ENCODE measurements around the gene RADX.

RADX gene

DNA sequence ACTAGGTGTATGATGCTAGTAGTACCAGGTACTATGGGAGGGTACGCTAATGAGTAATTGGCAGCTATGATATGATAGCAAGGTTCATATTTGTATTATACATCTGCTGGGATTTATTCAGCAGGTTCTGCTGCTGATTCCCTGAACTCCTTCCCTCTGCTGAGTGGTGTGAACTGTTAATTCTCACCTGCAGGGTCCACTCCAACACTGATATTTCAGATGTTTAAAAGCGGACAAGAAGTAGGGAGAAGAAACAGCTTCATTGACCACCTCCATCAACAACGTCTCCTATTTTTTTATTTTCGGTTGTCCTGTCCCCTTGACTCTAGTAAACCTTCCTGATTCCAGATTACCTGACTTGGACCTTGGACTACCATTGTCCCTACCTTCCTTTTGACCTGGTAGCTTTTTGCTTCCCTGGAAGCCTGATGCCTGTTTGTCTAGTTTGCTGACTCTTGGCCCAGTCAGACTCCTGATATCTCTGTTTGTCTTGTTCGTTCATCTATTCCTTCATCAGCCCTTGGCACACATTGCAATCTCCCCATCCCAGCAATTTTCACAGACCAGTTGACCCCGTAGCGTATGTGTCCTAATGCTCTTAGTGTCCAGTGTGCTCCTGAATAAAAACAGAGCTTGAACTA, 80.8 kb downstream of the RADX start:
- DNase-seq, result no peak

DNA sequence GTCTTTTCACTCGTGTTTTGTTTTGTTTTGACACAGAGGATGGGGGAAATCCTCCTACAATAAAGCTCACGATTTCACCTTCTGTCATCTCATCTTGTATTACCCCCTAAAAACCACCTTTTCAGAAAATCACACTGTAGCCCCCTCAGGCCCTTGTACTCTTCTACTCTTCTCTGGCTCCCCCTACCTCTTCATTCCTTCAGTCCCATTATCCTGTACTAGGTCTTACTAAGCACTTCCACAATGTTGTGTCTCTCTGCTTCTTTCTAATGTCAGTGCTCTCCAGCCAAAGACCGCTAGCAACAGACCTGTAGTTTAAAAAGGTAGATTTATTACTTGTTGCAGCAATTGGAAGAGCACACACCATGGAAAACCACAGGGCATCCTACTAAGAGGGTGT, 84.7 kb downstream of the RADX start:
- DNase-seq, result no peak

DNA sequence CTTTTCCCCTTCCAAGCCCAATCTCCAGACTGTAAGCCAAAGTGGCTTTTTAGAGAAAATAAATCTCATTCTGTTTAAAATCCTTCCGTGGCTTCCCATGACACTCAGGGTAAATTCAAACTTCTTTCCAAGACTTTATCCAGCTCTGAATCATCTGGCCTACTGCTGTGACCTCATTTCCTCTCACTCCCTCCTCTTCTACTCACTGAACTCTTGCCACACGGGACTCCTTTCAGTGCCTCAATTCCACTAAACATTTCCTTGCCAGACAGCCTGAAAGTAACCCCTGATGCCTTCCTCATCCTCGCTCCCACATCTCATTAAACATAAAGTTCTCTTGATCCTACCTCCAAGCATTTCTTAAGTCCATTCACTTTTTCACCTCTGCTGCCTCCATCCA, 86.9 kb downstream of the RADX start:
- no peak for DNase-seq

DNA sequence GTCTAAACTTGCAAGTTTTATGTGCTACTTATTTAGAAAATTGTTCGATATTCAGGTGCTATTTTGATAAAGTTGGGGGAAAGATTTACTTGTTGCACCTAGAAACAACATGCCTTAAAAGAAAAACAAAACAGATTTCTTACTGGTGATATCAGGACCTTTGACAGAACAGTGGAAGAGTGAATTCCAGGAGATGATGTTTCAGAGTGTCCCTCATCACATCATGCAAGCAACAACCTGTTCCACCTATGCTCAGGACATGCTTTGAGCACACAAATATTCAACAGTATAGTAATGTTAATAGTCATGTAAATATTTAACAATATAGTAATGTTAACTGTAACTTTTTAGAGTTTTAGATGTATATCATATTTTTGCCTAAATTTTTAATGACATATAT, 90.9 kb downstream of the RADX start:
- no peak for DNase-seq

DNA sequence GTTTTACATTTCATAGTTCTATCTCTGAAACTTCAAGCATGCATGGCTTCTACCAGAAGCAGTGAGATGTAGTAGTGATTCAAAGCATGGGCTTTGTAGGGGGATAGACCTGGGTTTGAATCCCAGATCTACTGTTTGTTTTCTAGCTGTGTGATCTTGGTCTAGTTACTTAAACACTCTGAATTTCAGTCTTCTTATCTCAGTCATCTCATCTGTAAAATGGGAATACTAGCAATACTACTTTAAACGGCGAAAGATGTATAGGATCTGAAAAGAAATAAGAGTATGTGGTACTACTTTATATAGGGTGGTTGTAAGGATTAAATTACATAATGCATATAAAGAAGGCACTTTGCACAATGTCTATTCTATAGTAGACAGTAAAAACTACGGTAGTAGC, 94.7 kb downstream of the RADX start:
- no peak for DNase-seq

DNA sequence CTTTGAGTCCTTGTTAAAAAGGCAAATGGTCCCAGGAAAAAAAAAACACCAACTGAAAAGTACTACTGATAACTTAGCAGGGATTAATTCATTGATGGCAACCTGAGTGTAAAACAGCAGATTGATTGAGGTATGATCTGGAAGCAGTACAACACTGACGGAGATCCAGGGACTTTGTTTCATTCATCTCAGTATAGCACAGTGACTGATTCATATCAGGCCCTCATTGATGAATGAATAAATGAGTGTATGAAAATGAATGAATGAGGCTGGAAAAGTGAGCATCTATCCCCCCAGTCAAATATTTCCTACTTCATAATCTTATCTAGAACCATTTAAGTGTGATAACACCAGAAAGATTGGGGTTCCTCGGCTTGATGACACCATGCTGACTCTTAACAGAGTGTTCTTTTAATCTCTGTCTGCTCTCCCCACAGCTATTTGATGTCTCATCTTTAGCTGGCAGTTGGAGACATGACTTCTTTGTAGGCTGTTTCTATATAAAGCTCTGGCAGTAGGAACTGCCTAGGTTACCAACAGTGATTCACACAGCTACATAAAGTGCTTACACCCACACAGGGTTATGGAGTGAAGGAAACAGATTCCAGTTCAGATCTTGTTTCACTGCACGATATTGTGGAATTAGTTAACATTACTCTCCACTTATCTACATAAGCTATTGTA, 96.1 kb downstream of the RADX start:
- no peak for DNase-seq

DNA sequence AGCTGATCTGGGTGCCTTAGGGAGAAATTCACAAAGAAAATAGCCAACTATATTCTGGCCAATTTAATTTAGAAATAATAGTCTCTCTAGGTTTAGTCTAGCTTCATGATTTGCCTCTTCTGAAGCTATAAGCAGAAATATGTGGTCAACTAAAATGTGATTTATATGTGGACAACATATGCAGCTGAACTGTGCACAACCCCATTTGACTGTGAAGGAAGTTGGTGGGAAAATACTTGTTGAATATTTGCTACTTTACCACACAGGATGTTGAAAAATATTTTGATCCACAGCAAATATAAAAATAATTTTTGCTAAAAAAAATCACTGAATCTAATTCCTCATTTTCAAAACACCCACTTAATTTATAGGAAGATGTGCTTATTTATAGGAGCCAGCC, 99.0 kb downstream of the RADX start:
- no peak for DNase-seq

DNA sequence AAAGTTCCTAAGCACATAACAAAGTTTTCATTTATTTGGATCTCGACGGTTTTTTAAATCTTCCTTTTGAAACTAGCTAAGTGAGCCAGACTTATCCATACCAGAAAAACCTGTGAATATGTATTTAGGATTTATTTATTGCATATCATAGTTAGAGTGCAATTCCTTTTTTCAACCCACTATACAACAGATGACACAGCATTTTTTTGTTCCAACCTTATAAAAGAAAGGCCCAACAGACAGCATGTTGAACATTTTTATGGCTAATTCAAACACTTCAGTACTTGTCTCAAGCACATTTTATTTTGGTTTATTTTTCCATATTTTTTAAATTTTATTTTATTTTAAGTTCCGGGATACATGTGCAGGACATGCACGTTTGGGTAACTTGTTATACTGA, 99.6 kb downstream of the RADX start:
- DNase-seq, result no peak

DNA sequence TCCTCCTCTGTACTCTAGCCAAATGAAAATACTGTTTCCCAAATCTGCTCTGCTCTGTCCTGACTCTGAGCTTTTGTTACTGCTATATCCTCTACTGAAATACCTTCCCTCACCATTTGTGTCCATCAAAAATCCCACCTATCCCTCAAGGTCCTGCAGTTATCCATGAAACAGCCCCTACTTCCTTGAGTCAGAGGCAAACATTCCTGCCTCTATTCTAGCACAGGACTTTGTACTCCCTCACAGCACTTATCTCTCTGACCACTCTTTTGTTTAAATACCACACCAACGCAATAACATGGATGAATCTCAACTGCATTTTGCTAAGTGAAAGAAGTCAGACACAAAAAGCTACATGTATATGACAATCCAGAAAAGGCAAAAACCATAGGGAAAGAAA, 104.2 kb downstream of the RADX start:
- no peak for DNase-seq

DNA sequence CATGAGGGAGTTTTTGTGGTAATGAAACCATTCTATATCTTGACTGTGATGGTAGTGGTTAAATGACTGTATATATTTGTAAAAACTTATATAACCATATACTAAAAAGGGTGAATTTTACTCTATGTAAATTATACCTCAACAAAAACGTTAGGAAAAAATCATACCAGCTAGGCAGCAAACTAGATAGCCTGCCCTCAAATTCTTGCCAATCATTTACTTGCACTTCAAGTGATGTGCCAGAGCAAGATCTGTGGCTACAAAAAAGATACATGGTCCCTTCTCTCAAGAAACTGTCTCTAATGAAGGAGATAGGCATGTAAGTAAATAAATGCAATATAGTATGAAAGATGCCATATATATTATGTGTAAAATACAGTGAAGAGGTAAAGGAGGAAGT, 104.7 kb downstream of the RADX start:
- no peak for DNase-seq

DNA sequence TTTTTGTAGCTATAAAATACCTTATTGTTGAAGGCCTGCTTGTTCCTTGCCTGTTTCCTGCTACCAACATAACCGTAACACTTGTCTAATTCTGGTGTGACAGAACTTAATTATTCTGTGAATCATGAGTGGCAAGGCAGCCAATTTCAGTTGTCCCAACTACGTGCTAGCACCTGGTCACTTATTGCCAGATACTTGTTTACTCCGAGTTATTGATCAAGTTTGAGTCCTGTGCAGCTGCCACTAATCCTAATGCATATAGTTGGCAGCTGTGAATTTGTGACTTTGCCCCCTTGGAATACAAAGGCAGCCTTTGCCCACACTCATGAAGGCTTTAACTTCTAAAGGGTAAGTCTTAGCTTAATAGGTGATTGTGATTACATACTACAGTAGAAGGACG, 106.9 kb downstream of the RADX start:
- no peak for DNase-seq

DNA sequence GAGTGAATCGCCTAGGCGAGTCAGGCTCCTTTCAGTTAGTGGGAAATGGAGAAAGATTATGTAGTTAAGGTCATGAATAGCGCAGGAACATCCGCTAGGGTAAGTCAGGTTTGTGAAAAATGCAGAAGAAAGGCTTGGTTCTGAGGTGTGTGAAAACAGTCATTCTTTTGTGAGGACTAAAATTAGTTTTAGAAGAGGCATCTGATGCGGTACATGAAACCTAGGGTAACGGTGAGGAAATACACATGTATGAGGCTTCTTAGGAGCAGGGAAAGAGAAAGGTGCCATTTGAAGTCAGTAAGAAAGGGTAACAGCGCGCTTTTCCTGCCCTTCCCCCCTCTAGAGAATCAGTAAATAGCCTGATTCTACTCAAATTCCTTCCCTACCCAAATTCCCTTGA, 114.2 kb downstream of the RADX start:
- DNase-seq, result no peak

DNA sequence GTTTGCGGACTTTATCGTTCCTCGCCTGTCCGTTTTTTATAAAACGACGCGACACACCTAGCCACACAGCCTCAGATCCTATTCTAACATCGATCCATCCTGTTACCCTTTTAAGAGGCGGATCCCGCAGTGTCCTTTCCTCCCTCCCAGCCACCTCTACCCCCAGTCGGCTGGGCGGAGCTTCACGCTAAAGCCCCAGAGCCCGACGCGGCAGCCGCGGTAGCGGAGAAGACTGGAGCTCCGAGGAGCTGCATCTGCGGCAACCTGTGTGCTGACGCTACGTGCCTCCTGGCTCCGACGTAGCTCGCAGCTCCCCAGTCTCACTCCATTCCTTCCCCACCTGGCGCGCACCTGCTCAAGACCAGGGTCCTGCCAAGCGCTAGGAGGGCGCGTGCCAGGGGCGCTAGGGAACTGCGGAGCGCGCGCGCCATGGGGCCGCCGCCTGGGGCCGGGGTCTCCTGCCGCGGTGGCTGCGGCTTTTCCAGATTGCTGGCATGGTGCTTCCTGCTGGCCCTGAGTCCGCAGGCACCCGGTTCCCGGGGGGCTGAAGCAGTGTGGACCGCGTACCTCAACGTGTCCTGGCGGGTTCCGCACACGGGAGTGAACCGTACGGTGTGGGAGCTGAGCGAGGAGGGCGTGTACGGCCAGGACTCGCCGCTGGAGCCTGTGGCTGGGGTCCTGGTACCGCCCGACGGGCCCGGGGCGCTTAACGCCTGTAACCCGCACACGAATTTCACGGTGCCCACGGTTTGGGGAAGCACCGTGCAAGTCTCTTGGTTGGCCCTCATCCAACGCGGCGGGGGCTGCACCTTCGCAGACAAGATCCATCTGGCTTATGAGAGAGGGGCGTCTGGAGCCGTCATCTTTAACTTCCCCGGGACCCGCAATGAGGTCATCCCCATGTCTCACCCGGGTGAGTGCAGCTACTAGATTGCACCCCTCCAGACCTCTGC, 115.0 kb downstream of the RADX start, which contains the start of gene RNF128:
Gene RNF128 (plus strand): TSS at position 217 of the 953 bp plus-strand sequence. CDS start 213 bp downstream, at position 430.
- no peak for DNase-seq

DNA sequence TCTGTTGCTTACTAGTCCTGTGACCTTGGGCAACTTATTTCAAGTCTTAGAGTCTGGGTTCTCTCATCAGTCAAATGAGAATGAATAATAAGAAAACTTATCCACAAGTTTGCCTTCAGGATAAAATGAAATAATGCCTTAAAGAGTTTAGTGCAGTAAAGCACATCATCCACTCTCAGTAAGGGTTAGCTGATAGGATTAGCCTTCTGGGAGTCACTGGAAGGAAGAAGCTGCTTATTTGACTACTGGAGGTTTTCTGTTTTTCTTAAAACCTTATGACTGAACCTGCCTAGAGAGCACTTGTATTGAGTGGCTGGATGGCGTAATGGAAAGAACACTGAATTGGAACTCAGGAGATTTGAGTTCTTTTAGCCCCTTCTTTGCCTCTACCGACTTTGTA, 116.6 kb downstream of the RADX start:
- DNase-seq, result no peak
